B cell (primary cell): ENCODE data around the gene CERS6. TPM values are rescaled to one million over a fixed set of nuclear protein-coding genes. Genes with fewer than 3 reads are reported as not detected.
A peak's percentile ranks its signal among the peaks of the same experiment; 100 is the strongest.

Experiments
- ATAC-seq: fragments of 200-7000 bp; cut with Tn5 transposase; one replicate; pipeline ENCODE4 v1.10.0; 2021; ENCODE audit warnings: low read depth, mild to moderate bottlenecking, moderate number of reproducible peaks, moderate library complexity
- CTCF ChIA-PET: fragments of 350-600 bp; sonication (Branson Sonifier 250); formaldehyde crosslinking; loops from one replicate; lab custom pipeline; 2021; ENCODE audit warnings: antibody characterized with exemption, inconsistent platforms; lab: Charles Lee
- POLR2A ChIA-PET: fragments of 350-600 bp; sonication (Branson Sonifier 250); formaldehyde crosslinking; loops from one replicate; lab custom pipeline; 2021; ENCODE audit warnings: antibody characterized with exemption; lab: Charles Lee
- DNase-seq: peaks from one replicate; pipeline ENCODE4 v3.0.0; 2013
- H2AFZ ChIP-seq: 2 replicates; pipeline ENCODE4 v1.6.1; 2012; ENCODE audit warnings: mild to moderate bottlenecking, low read depth, low read length; ENCODE audit not compliant: insufficient read depth, poor library complexity, severe bottlenecking
- H3K27ac ChIP-seq, 2 donors: 1 replicate in 1 of 2; 2 replicates in 1 of 2; pipeline ENCODE4 v1.5.1; 2012 to 2013; ENCODE audit warnings: low read length in 2 of 2, mild to moderate bottlenecking in 2 of 2, moderate library complexity in 1 of 2
- H3K27me3 ChIP-seq, 4 experiments: fragments of 200-600 bp in 1 of 4; sonication (generic) in 1 of 4; replicated peaks in 1 of 4; 1 replicate in 2 of 4; 2 replicates in 2 of 4; pipeline versions ENCODE4 v1.6.1 to v1.7.0; 2013 to 2016; ENCODE audit warnings: low read length in 3 of 4, mild to moderate bottlenecking in 2 of 4, mixed read lengths in 1 of 4, moderate library complexity in 1 of 4; ENCODE audit not compliant: insufficient read depth in 4 of 4, control insufficient read depth in 3 of 4; ENCODE audit errors: control extremely low read depth in 1 of 4
- H3K36me3 ChIP-seq, 2 experiments: replicated peaks in 1 of 2; 1 replicate in 1 of 2; 2 replicates in 1 of 2; pipeline versions ENCODE4 v1.6.1 to v1.7.1; 2013; ENCODE audit warnings: low read length in 1 of 2; ENCODE audit not compliant: insufficient read depth in 2 of 2, control insufficient read depth in 1 of 2; ENCODE audit errors: control extremely low read depth in 1 of 2, extremely low read depth in 1 of 2
- H3K4me1 ChIP-seq, 2 donors: fragments of 200-600 bp in 1 of 2; sonication (generic) in 1 of 2; 1 replicate in 1 of 2; 2 replicates in 1 of 2; pipeline versions ENCODE4 v1.5.1 to v1.6.1; 2013 to 2017; ENCODE audit warnings: low read length in 2 of 2; ENCODE audit not compliant: control insufficient read depth in 2 of 2, insufficient read depth in 2 of 2
- H3K4me2 ChIP-seq: replicated peaks from 2 replicates; pipeline ENCODE3; 2012; ENCODE audit warnings: mild to moderate bottlenecking, low read depth, low read length; ENCODE audit not compliant: poor library complexity, severe bottlenecking
- H3K4me3 ChIP-seq, 5 experiments: fragments of 200-600 bp in 1 of 5; sonication (generic) in 1 of 5; 1 replicate in 3 of 5; 2 replicates in 2 of 5; pipeline versions ENCODE4 v1.5.1 to v1.7.0; 2011 to 2016; ENCODE audit warnings: low read length in 4 of 5, mild to moderate bottlenecking in 4 of 5, low read depth in 2 of 5, control low read depth in 1 of 5, moderate library complexity in 1 of 5; ENCODE audit not compliant: insufficient read depth in 1 of 5; ENCODE audit errors: control extremely low read depth in 1 of 5, extremely low read depth in 1 of 5
- H3K79me2 ChIP-seq: fragments of 200-600 bp; sonication (generic); one replicate; pipeline ENCODE4 v1.6.0; 2016; ENCODE audit warnings: low read length; ENCODE audit not compliant: control insufficient read depth, insufficient read depth
- H3K9ac ChIP-seq: fragments of 200-600 bp; sonication (generic); 2 replicates; pipeline ENCODE4 v1.6.1; 2017; ENCODE audit warnings: mild to moderate bottlenecking, low read length, moderate library complexity
- H3K9me3 ChIP-seq, 3 donors: one replicate each; pipeline versions ENCODE4 v1.6.1 to v1.7.1; 2013; ENCODE audit warnings: low read length in 2 of 3; ENCODE audit not compliant: control insufficient read depth in 2 of 3, insufficient read depth in 1 of 3; ENCODE audit errors: control extremely low read depth in 1 of 3
- H4K20me1 ChIP-seq: 2 replicates; pipeline ENCODE4 v1.6.0; 2012; ENCODE audit warnings: mild to moderate bottlenecking, low read length; ENCODE audit not compliant: insufficient read depth, control insufficient read depth, poor library complexity, severe bottlenecking
- H3K27ac Mint-ChIP-seq: one replicate; pipeline ENCODE4 v1.8.0; 2021; ENCODE audit warnings: mixed read lengths
- H3K27me3 Mint-ChIP-seq: one replicate; pipeline ENCODE4 v1.8.0; 2021; ENCODE audit warnings: mixed read lengths
- H3K4me1 Mint-ChIP-seq: one replicate; pipeline ENCODE4 v1.8.0; 2021; ENCODE audit warnings: mixed read lengths
- H3K4me3 Mint-ChIP-seq: one replicate; pipeline ENCODE4 v1.8.0; 2021; ENCODE audit warnings: mixed read lengths
- H3K9me3 Mint-ChIP-seq: one replicate; pipeline ENCODE4 v1.8.0; 2022; ENCODE audit warnings: mixed read lengths; ENCODE audit not compliant: insufficient read depth
- CTCF ChIP-seq: fragments of 200-600 bp; IDR thresholded peaks from one replicate; pipeline ENCODE4 v1.8.0; 2022; ENCODE audit warnings: antibody characterized with exemption, mild to moderate bottlenecking
- EZH2 ChIP-seq: IDR thresholded peaks from 2 replicates; pipeline ENCODE4 v1.6.1; 2012; ENCODE audit warnings: borderline replicate concordance, low read depth, mild to moderate bottlenecking, moderate library complexity, low read length; ENCODE audit not compliant: insufficient read depth, poor library complexity, severe bottlenecking
- WGBS: methylation state at CpG from one replicate; pipeline ENCODE4 v1.1.5; 2013; ENCODE audit warnings: missing lambda C conversion rate; ENCODE audit not compliant: insufficient coverage; 5-methylcytosine and 5-hydroxymethylcytosine counted together
- intact Hi-C: fragments of 100-400 bp; cut with micrococcal nuclease; formaldehyde crosslinking; loops from one replicate; pipeline ENCODE4 v1.10.0; 2022
- polyA plus RNA-seq: library from polyadenylated mRNA; depleted of rRNA; stranded (reverse); fragments of >200 nt; gene quantifications from 2 replicates; pipeline ENCODE4 v1.2.3, GENCODE V29; 2012
- total RNA-seq, 2 donors: library from RNA; stranded (reverse); fragments of 120-200 nt in 1 of 2; gene quantifications; 1 replicate in 1 of 2; 2 replicates in 1 of 2; pipeline versions ENCODE4 v1.2.3 to v1.2.4, GENCODE V29; 2013 to 2022

Gene CERS6
- total and polyA plus RNA-seq, 2 donors (not counting 1 experiment from before 2014, with no cell fraction given), result 2.2 to 5.5 TPM

- ChIA-PET POLR2A (no interaction called here), CTCF (interaction anchor here (0.8 to 4.5 kb wide), 5 partner anchors 8 to 358 kb away, joined by 3 to 39 read pairs (median 5); no protein-coding TSS in a partner anchor)
- peak; percentile 26 for TF ChIP-seq CTCF
- TF ChIP-seq EZH2, result no peak
- Histone ChIP-seq H3K4me3 (no peak overlapping the region), H2AFZ (no peak overlapping the region), H4K20me1 (no peaks in the 10 kb centered on the region), H3K79me2 (no peaks in the 10 kb centered on the region), H3K4me1 (no peaks in the 10 kb centered on the region), H3K9ac (no peak overlapping the region), H3K36me3 (no peaks in the 10 kb centered on the region), H3K9me3 (no peaks in the 10 kb centered on the region), H3K27ac (no peak overlapping the region), H3K4me2 (no peak overlapping the region), H3K27me3 (no peaks in the 10 kb centered on the region)
- Mint-ChIP-seq H3K4me1 (no peaks in the 10 kb centered on the region), H3K4me3 (no peak overlapping the region), H3K9me3 (no peaks in the 10 kb centered on the region), H3K27ac (no peak overlapping the region), H3K27me3 (no peaks in the 10 kb centered on the region)
- intact Hi-C loops, result loop anchor here (1.0 kb wide), 1 partner anchor 360 kb away; no protein-coding TSS in a partner anchor
- peak; percentile 17 for DNase-seq
- WGBS, result no CpG with 5 or more reads among the region's 2 CpGs
- no peak for ATAC-seq
These were observed 249.7 kb downstream of the CERS6 start for GRCh38 chr2:168705534-168706470.

- Histone ChIP-seq H3K4me1 (peaks cover 2 to 4% of the 10 kb centered on the region in 2 donors), H3K36me3 (no peaks in the 10 kb centered on the region), H2AFZ (no peak overlapping the region), H4K20me1 (no peaks in the 10 kb centered on the region), H3K4me2 (no peak overlapping the region), H3K27me3 (no peaks in the 10 kb centered on the region), H3K27ac (no peak overlapping the region), H3K4me3 (no peak overlapping the region), H3K9me3 (no peaks in the 10 kb centered on the region), H3K9ac (no peak overlapping the region), H3K79me2 (no peaks in the 10 kb centered on the region)
- Mint-ChIP-seq H3K4me1 (peaks cover 4% of the 10 kb centered on the region), H3K9me3 (no peaks in the 10 kb centered on the region), H3K27ac (no peak overlapping the region), H3K27me3 (no peaks in the 10 kb centered on the region), H3K4me3 (no peak overlapping the region)
- intact Hi-C loops, result no loop called here
- ChIA-PET CTCF (interaction anchor here (1.0 to 4.5 kb wide), 3 partner anchors 9 to 359 kb away, joined by 3 to 39 read pairs (median 5); no protein-coding TSS in a partner anchor), POLR2A (no interaction called here)
- no peak for ATAC-seq
- TF ChIP-seq CTCF, result no peak
- TF ChIP-seq EZH2, result no peak
- DNase-seq, result no peak
- no CpG with 5 or more reads among the region's 2 CpGs for WGBS
These were observed 250.7 kb downstream of the CERS6 start for GRCh38 chr2:168706806-168707205.
